BLaER1 (cell line): Measurements from ENCODE around the gene RADIL.

Experiments used
- H3K27ac ChIP-seq: shearing (Covaris generic); formaldehyde crosslinking; 2 replicates; pipeline ENCODE4 v1.8.1; 2022
- H3K27me3 ChIP-seq: shearing (Covaris generic); formaldehyde crosslinking; 2 replicates; pipeline ENCODE4 v1.8.1; 2022
- H3K36me3 ChIP-seq: shearing (Covaris generic); formaldehyde crosslinking; 2 replicates; pipeline ENCODE4 v1.8.1; 2022
- H3K4me1 ChIP-seq: shearing (Covaris generic); formaldehyde crosslinking; 2 replicates; pipeline ENCODE4 v1.8.1; 2022
- H3K4me2 ChIP-seq: shearing (Covaris generic); formaldehyde crosslinking; 2 replicates; pipeline ENCODE4 v1.8.1; 2022
- H3K4me3 ChIP-seq: shearing (Covaris generic); formaldehyde crosslinking; 2 replicates; pipeline ENCODE4 v1.8.1; 2022
- H3K9ac ChIP-seq: shearing (Covaris generic); formaldehyde crosslinking; 2 replicates; pipeline ENCODE4 v1.8.1; 2022
- H3K9me3 ChIP-seq: shearing (Covaris generic); formaldehyde crosslinking; 2 replicates; pipeline ENCODE4 v1.8.1; 2022
- H4K20me1 ChIP-seq: shearing (Covaris generic); formaldehyde crosslinking; 2 replicates; pipeline ENCODE4 v1.8.1; 2022
- Cebpa-rat ChIP-seq: shearing (Covaris generic); IDR thresholded peaks from 2 replicates; pipeline ENCODE4 v1.8.1; 2022

Gene RADIL

GRCh38 chr7:4814433-4814832 is 69.1 kb downstream of the RADIL start:
- Histone ChIP-seq H3K9ac (peak overlapping the region; percentile 64; the same call in 1 of the 2 replicates), H3K4me1 (peaks cover 100% of the 10 kb centered on the region), H3K27ac (peak overlapping the region; percentile 82), H3K4me2 (peak overlapping the region; percentile 97), H3K27me3 (no peaks in the 10 kb centered on the region), H3K36me3 (no peaks in the 10 kb centered on the region; the same call in 1 of the 2 replicates), H3K4me3 (0 out of 2 replicates have a peak overlapping the region, but pooled peaks have one; percentile 13), H3K9me3 (no peaks in the 10 kb centered on the region; the same call in 1 of the 2 replicates), H4K20me1 (no peaks in the 10 kb centered on the region)
- TF ChIP-seq Cebpa-rat, result no peak

- peaks cover 90% of the 10 kb centered on the region for H3K4me1 ChIP-seq
- no peaks in the 10 kb centered on the region for H4K20me1 ChIP-seq
- peak overlapping the region; percentile 65 for H3K4me3 ChIP-seq
- no peak for TF ChIP-seq Cebpa-rat
- H3K27me3 ChIP-seq, result no peaks in the 10 kb centered on the region
- H3K4me2 ChIP-seq, result peak overlapping the region; percentile 97
- H3K27ac ChIP-seq, result peak overlapping the region; percentile 99
- H3K9ac ChIP-seq, result peak overlapping the region; percentile 97
- peaks cover 13% of the 10 kb centered on the region for H3K36me3 ChIP-seq
- H3K9me3 ChIP-seq, result no peaks in the 10 kb centered on the region; the same call in 1 of the 2 replicates
These were observed 73.8 kb downstream of the RADIL start for GRCh38 chr7:4809666-4810065.

- Histone ChIP-seq H3K27me3 (no peaks in the 10 kb centered on the region), H4K20me1 (no peaks in the 10 kb centered on the region), H3K36me3 (peaks cover 18% of the 10 kb centered on the region), H3K4me1 (peaks cover 89% of the 10 kb centered on the region), H3K4me3 (peak overlapping the region; percentile 65), H3K9me3 (no peaks in the 10 kb centered on the region; the same call in 1 of the 2 replicates), H3K9ac (peak overlapping the region; percentile 97), H3K4me2 (peak overlapping the region; percentile 97), H3K27ac (peak overlapping the region; percentile 99)
- no peak for TF ChIP-seq Cebpa-rat
These were observed 74.4 kb downstream of the RADIL start for GRCh38 chr7:4809091-4809591.

- Histone ChIP-seq H3K4me2 (peak overlapping the region; percentile 97), H3K4me1 (peaks cover 89% of the 10 kb centered on the region), H3K36me3 (peaks cover 20% of the 10 kb centered on the region), H3K27me3 (no peaks in the 10 kb centered on the region), H3K27ac (peak overlapping the region; percentile 99), H4K20me1 (no peaks in the 10 kb centered on the region), H3K4me3 (peak overlapping the region; percentile 65), H3K9me3 (no peaks in the 10 kb centered on the region; the same call in 1 of the 2 replicates), H3K9ac (peak overlapping the region; percentile 97)
- TF ChIP-seq Cebpa-rat, result no peak
These were observed 75.0 kb downstream of the RADIL start for GRCh38 chr7:4808565-4808964.

- Histone ChIP-seq H3K9ac (peak overlapping the region; percentile 97), H3K9me3 (no peaks in the 10 kb centered on the region; the same call in 1 of the 2 replicates), H3K4me3 (peak overlapping the region; percentile 65), H3K27me3 (no peaks in the 10 kb centered on the region), H3K4me1 (peaks cover 88% of the 10 kb centered on the region), H4K20me1 (no peaks in the 10 kb centered on the region), H3K27ac (peak overlapping the region; percentile 99), H3K4me2 (peak overlapping the region; percentile 97), H3K36me3 (peaks cover 20% of the 10 kb centered on the region)
- TF ChIP-seq Cebpa-rat, result no peak
These were observed 75.5 kb downstream of the RADIL start for GRCh38 chr7:4808026-4808425.

- no peaks in the 10 kb centered on the region for H4K20me1 ChIP-seq
- H3K27me3 ChIP-seq, result no peaks in the 10 kb centered on the region
- H3K9ac ChIP-seq, result peak overlapping the region; percentile 97
- peak overlapping the region; percentile 99 for H3K27ac ChIP-seq
- peak overlapping the region; percentile 65; the same call in 1 of the 2 replicates for H3K4me3 ChIP-seq
- peaks cover 20% of the 10 kb centered on the region for H3K36me3 ChIP-seq
- no peaks in the 10 kb centered on the region; the same call in 1 of the 2 replicates for H3K9me3 ChIP-seq
- H3K4me1 ChIP-seq, result peaks cover 88% of the 10 kb centered on the region
- TF ChIP-seq Cebpa-rat, result no peak
- peak overlapping the region; percentile 97 for H3K4me2 ChIP-seq
These were observed 75.9 kb downstream of the RADIL start for GRCh38 chr7:4807598-4808016.

- H3K36me3 ChIP-seq, result peaks cover 20% of the 10 kb centered on the region; the same call in 1 of the 2 replicates
- peaks cover 88% of the 10 kb centered on the region for H3K4me1 ChIP-seq
- TF ChIP-seq Cebpa-rat, result no peak
- peak overlapping the region; percentile 65 for H3K9ac ChIP-seq
- H3K27me3 ChIP-seq, result no peaks in the 10 kb centered on the region
- peak overlapping the region; percentile 97 for H3K4me2 ChIP-seq
- no peaks in the 10 kb centered on the region for H4K20me1 ChIP-seq
- H3K9me3 ChIP-seq, result no peaks in the 10 kb centered on the region; the same call in 1 of the 2 replicates
- H3K4me3 ChIP-seq, result peak overlapping the region; percentile 42
- peak overlapping the region; percentile 99 for H3K27ac ChIP-seq
These were observed 76.4 kb downstream of the RADIL start for GRCh38 chr7:4806983-4807597.

GRCh38 chr7:4805984-4806300 is 77.6 kb downstream of the RADIL start:
- Histone ChIP-seq H3K4me2 (peak overlapping the region; percentile 97), H4K20me1 (peaks cover 9% of the 10 kb centered on the region; the same call in 1 of the 2 replicates), H3K4me1 (peaks cover 88% of the 10 kb centered on the region), H3K9me3 (no peaks in the 10 kb centered on the region), H3K27ac (peak overlapping the region; percentile 99), H3K4me3 (0 out of 2 replicates have a peak overlapping the region, but pooled peaks have one; percentile 42), H3K9ac (peak overlapping the region; percentile 65), H3K27me3 (no peaks in the 10 kb centered on the region), H3K36me3 (peaks cover 29% of the 10 kb centered on the region; the same call in 1 of the 2 replicates)
- TF ChIP-seq Cebpa-rat, result no peak

- Histone ChIP-seq H3K4me1 (peaks cover 88% of the 10 kb centered on the region), H3K9me3 (no peaks in the 10 kb centered on the region), H4K20me1 (peaks cover 15% of the 10 kb centered on the region; the same call in 1 of the 2 replicates), H3K27me3 (no peaks in the 10 kb centered on the region), H3K27ac (peak overlapping the region; percentile 99), H3K36me3 (peaks cover 32% of the 10 kb centered on the region; the same call in 1 of the 2 replicates), H3K4me3 (no peak overlapping the region), H3K9ac (peak overlapping the region; percentile 65), H3K4me2 (peak overlapping the region; percentile 97)
- no peak for TF ChIP-seq Cebpa-rat
These were observed 78.2 kb downstream of the RADIL start for GRCh38 chr7:4805110-4805983.
